Sigmoid colon (tissue), 7 donors: Measurements from ENCODE around the gene GEN1. TPM values are rescaled to one million over a fixed set of nuclear protein-coding genes. Genes with fewer than 3 reads are reported as not detected.

ENCODE experiments used
- DNase-seq: peaks from one replicate; pipeline ENCODE4 v3.0.0-alpha.2; 2019
- H3K27ac ChIP-seq, 4 donors: fragments of 200-600 bp; sonication (generic); one replicate each; pipeline ENCODE4 v1.5.1; 2016 to 2019; ENCODE audit warnings: mild to moderate bottlenecking in 1 of 4
- H3K27me3 ChIP-seq, 3 donors: fragments of 200-600 bp; sonication (generic); one replicate each; pipeline ENCODE4 v1.5.1; 2019; ENCODE audit warnings: mild to moderate bottlenecking in 1 of 3
- H3K36me3 ChIP-seq, 4 donors: fragments of 200-600 bp; sonication (generic); one replicate each; pipeline ENCODE4 v1.5.1; 2016 to 2019
- H3K4me1 ChIP-seq, 4 donors: fragments of 200-600 bp; sonication (generic); one replicate each; pipeline ENCODE4 v1.5.1; 2017 to 2019
- H3K4me3 ChIP-seq, 4 donors: fragments of 200-600 bp; sonication (generic); one replicate each; pipeline ENCODE4 v1.5.1; 2017 to 2019; ENCODE audit warnings: mild to moderate bottlenecking in 2 of 4, moderate library complexity in 1 of 4
- H3K9me3 ChIP-seq, 4 donors: fragments of 200-600 bp in 3 of 4; sonication (generic) in 3 of 4; one replicate each; pipeline versions ENCODE4 v1.5.1 to v1.6.1; 2013 to 2019
- CTCF ChIP-seq, 4 experiments: fragments of 450-650 bp in 3 of 4; fragments of 200-600 bp in 1 of 4; IDR thresholded peaks; one replicate each; pipeline ENCODE4 v1.5.1; 2016 to 2019; ENCODE audit warnings: antibody characterized with exemption in 4 of 4, mild to moderate bottlenecking in 3 of 4, moderate library complexity in 2 of 4
- EP300 ChIP-seq, 4 donors: sonication (generic); formaldehyde crosslinking; IDR thresholded peaks; one replicate each; pipeline ENCODE4 v1.6.1; 2017; ENCODE audit warnings: antibody characterized with exemption in 4 of 4
- POLR2A ChIP-seq, 2 donors: fragments of 450-650 bp; IDR thresholded peaks; one replicate each; pipeline ENCODE4 v1.6.1; 2016; ENCODE audit warnings: antibody characterized with exemption in 2 of 2, mild to moderate bottlenecking in 2 of 2, moderate library complexity in 2 of 2
- POLR2AphosphoS5 ChIP-seq, 4 donors: sonication (generic); formaldehyde crosslinking; IDR thresholded peaks; one replicate each; pipeline ENCODE4 v1.6.1; 2017; ENCODE audit warnings: antibody characterized with exemption in 4 of 4
- WGBS, 2 donors: extraction: QIAGEN DNeasy Blood & Tissue Kit; methylation state at CpG; one replicate each; pipeline ENCODE4 v1.1.7; 2013; 5-methylcytosine and 5-hydroxymethylcytosine counted together
- intact Hi-C: fragments of 100-400 bp; cut with DNase I; formaldehyde crosslinking; loops from one replicate; pipeline ENCODE4 v1.15.1; 2023
- polyA plus RNA-seq, 3 donors: library from polyadenylated mRNA; stranded (reverse); fragments of 200-250 nt; gene quantifications; one replicate each; pipeline ENCODE4 v1.2.3, GENCODE V29; 2013
- total RNA-seq, 4 donors: library from RNA; depleted of rRNA; stranded (reverse); fragments of >200 nt; gene quantifications; one replicate each; pipeline ENCODE4 v1.1.0, GENCODE V29; 2016
- donor health status: healthy with polysubstance abuse.
- donor health status: Bipolar disorder and iron deficiency.
- donor health status: healthy.

The GEN1 gene
- total and polyA plus RNA-seq, 7 donors = 0.49 to 9.0 (median 2.8) TPM

- DNase-seq = no peak
- Histone ChIP-seq H3K36me3 (no peaks in the 10 kb centered on the region), H3K9me3 (no peaks in the 10 kb centered on the region), H3K27me3 (no peaks in the 10 kb centered on the region), H3K4me3 (no peak overlapping the region), H3K27ac (no peak overlapping the region), H3K4me1 (peaks cover 0 to 4% (median 2%) of the 10 kb centered on the region in 4 donors)
- intact Hi-C loops = no loop called here
- WGBS, 2 donors = 81 to 90% methylated on average over 6 of the region's 6 CpGs
- TF ChIP-seq POLR2A (IDR thresholded peaks at IDR 0.05) (no peak), POLR2AphosphoS5 (IDR thresholded peaks at IDR 0.05) (no peak), CTCF (IDR thresholded peaks at IDR 0.05) (no peak), EP300 (IDR thresholded peaks at IDR 0.05) (no peak)
Observed at GRCh38 chr2:17793803-17794354, 39.9 kb downstream of the GEN1 start.

- no peaks in the 10 kb centered on the region for H3K36me3 ChIP-seq
- H3K27me3 ChIP-seq = no peaks in the 10 kb centered on the region
- no peak overlapping the region for H3K4me3 ChIP-seq
- intact Hi-C loops = no loop called here
- H3K9me3 ChIP-seq = no peaks in the 10 kb centered on the region
- H3K4me1 ChIP-seq = peaks cover 0 to 4% (median 2%) of the 10 kb centered on the region in 4 donors
- 27 to 77% methylated on average over 5 of the region's 5 CpGs for WGBS, 2 donors
- TF ChIP-seq CTCF (IDR thresholded peaks at IDR 0.05) (no peak), POLR2AphosphoS5 (IDR thresholded peaks at IDR 0.05) (no peak), POLR2A (IDR thresholded peaks at IDR 0.05) (no peak), EP300 (IDR thresholded peaks at IDR 0.05) (no peak)
- no peak overlapping the region for H3K27ac ChIP-seq
- DNase-seq = no peak
Observed at GRCh38 chr2:17795309-17795708, 41.4 kb downstream of the GEN1 start.

GRCh38 chr2:17798338-17798737, 44.4 kb downstream of the GEN1 start:
- WGBS, 2 donors = 91 to 93% methylated on average over 4 of the region's 4 CpGs
- Histone ChIP-seq H3K36me3 (no peaks in the 10 kb centered on the region), H3K4me1 (no peaks in the 10 kb centered on the region), H3K4me3 (no peak overlapping the region), H3K27me3 (no peaks in the 10 kb centered on the region), H3K9me3 (no peaks in the 10 kb centered on the region), H3K27ac (no peak overlapping the region)
- no peak for TF ChIP-seq CTCF (IDR thresholded peaks at IDR 0.05)
- no peak for TF ChIP-seq POLR2A (IDR thresholded peaks at IDR 0.05)
- TF ChIP-seq POLR2AphosphoS5 (IDR thresholded peaks at IDR 0.05) = no peak
- no peak for TF ChIP-seq EP300 (IDR thresholded peaks at IDR 0.05)
- intact Hi-C loops = no loop called here
- DNase-seq = no peak

- Histone ChIP-seq H3K27me3 (no peaks in the 10 kb centered on the region), H3K4me3 (no peak overlapping the region), H3K27ac (no peak overlapping the region), H3K9me3 (no peaks in the 10 kb centered on the region), H3K4me1 (no peaks in the 10 kb centered on the region), H3K36me3 (no peaks in the 10 kb centered on the region)
- no peak for DNase-seq
- 57 to 74% methylated on average over 7 of the region's 7 CpGs for WGBS, 2 donors
- intact Hi-C loops = no loop called here
- TF ChIP-seq EP300 (IDR thresholded peaks at IDR 0.05) (no peak), POLR2A (IDR thresholded peaks at IDR 0.05) (no peak), POLR2AphosphoS5 (IDR thresholded peaks at IDR 0.05) (no peak), CTCF (IDR thresholded peaks at IDR 0.05) (no peak)
Observed at GRCh38 chr2:17799301-17800120, 45.6 kb downstream of the GEN1 start.
